ENCODE measurements around the gene MTHFS.

DNA sequence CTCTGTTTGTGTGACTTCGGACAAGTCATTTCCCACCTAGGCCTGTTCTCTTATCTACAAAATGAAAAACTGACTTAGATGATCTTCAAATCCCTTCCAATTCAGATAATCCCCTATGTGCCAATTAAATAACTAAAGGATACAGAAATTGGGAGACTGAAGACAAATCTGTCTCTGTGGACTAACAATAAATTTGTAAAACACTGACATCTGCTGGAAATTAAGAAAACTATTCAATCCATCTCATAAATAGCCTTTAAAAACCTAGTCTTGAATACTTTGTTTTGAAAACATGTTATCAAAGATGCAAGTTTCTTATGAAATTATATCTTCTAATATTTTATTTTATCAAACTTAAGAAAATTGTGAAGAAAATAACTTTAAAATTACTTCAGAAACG is 38.3 kb downstream of the MTHFS start:
- TF ChIP-seq, protein P1, sequence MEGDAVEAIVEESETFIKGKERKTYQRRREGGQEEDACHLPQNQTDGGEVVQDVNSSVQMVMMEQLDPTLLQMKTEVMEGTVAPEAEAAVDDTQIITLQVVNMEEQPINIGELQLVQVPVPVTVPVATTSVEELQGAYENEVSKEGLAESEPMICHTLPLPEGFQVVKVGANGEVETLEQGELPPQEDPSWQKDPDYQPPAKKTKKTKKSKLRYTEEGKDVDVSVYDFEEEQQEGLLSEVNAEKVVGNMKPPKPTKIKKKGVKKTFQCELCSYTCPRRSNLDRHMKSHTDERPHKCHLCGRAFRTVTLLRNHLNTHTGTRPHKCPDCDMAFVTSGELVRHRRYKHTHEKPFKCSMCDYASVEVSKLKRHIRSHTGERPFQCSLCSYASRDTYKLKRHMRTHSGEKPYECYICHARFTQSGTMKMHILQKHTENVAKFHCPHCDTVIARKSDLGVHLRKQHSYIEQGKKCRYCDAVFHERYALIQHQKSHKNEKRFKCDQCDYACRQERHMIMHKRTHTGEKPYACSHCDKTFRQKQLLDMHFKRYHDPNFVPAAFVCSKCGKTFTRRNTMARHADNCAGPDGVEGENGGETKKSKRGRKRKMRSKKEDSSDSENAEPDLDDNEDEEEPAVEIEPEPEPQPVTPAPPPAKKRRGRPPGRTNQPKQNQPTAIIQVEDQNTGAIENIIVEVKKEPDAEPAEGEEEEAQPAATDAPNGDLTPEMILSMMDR (IDR thresholded peaks at IDR 0.05): no peak
- TF ChIP-seq POLR2A (IDR thresholded peaks at IDR 0.05): no peak
